Naive thymus-derived CD8-positive, alpha-beta T cell (primary cell): ENCODE results near the gene GRIN1. TPM values are rescaled to one million over a fixed set of nuclear protein-coding genes. Genes with fewer than 3 reads are reported as not detected.

Source experiments
- ATAC-seq, 2 donors: fragments of 150-1000 bp; cut with Tn5 transposase in 1 of 2; sonication (Bioruptor Pico), chemical (Tn5 transposase) in 1 of 2; 1 replicate in 1 of 2; 2 replicates in 1 of 2; pipeline ENCODE4 v1.10.0; 2021; ENCODE audit warnings: mild to moderate bottlenecking in 2 of 2, moderate library complexity in 2 of 2
- POLR2A ChIA-PET: fragments of 350-600 bp; sonication (Branson Sonifier 250); formaldehyde crosslinking; loops from one replicate; lab custom pipeline; 2021; ENCODE audit warnings: antibody characterized with exemption; lab: Charles Lee
- DNase-seq, 10 donors: peaks; one replicate each; pipeline versions ENCODE4 v3.0.0 to v3.0.0-alpha.2; 2020 to 2022
- H3K27ac Mint-ChIP-seq, 10 donors: one replicate each; pipeline ENCODE4 v1.8.0; 2020 to 2022; ENCODE audit warnings: mild to moderate bottlenecking in 10 of 10, mixed read lengths in 10 of 10, moderate library complexity in 4 of 10, inconsistent platforms in 1 of 10
- H3K27me3 Mint-ChIP-seq, 5 donors: one replicate each; pipeline ENCODE4 v1.8.0; 2021 to 2022; ENCODE audit warnings: mixed read lengths in 5 of 5
- H3K36me3 Mint-ChIP-seq, 3 donors: one replicate each; pipeline ENCODE4 v1.8.0; 2020 to 2022; ENCODE audit warnings: mixed read lengths in 3 of 3, mild to moderate bottlenecking in 2 of 3, inconsistent platforms in 1 of 3
- H3K4me1 Mint-ChIP-seq, 4 donors: one replicate each; pipeline ENCODE4 v1.8.0; 2021 to 2022; ENCODE audit warnings: mixed read lengths in 4 of 4
- H3K4me3 Mint-ChIP-seq, 10 donors: one replicate each; pipeline ENCODE4 v1.8.0; 2020 to 2022; ENCODE audit warnings: mild to moderate bottlenecking in 10 of 10, mixed read lengths in 10 of 10, moderate library complexity in 6 of 10, inconsistent platforms in 1 of 10
- H3K9me3 Mint-ChIP-seq, 9 donors: one replicate each; pipeline ENCODE4 v1.8.0; 2020 to 2022; ENCODE audit warnings: mixed read lengths in 9 of 9, mild to moderate bottlenecking in 3 of 9, inconsistent platforms in 1 of 9, moderate library complexity in 1 of 9
- polyA plus RNA-seq, 3 donors: library from polyadenylated mRNA; unstranded; fragments of 300-500 nt; fragmentation: Illumina TruSeq; gene quantifications; one replicate each; pipeline ENCODE4 v1.2.3, GENCODE V29; 2021
- total RNA-seq, 8 experiments: library from RNA in 2 of 8; stranded (reverse) in 2 of 8; gene quantifications; one replicate each; pipeline ENCODE4 v1.2.3 and lab custom pipeline; 2021 to 2026

The GRIN1 gene
- total and polyA plus RNA-seq, 5 experiments from 2014 or later: not detected

DNA sequence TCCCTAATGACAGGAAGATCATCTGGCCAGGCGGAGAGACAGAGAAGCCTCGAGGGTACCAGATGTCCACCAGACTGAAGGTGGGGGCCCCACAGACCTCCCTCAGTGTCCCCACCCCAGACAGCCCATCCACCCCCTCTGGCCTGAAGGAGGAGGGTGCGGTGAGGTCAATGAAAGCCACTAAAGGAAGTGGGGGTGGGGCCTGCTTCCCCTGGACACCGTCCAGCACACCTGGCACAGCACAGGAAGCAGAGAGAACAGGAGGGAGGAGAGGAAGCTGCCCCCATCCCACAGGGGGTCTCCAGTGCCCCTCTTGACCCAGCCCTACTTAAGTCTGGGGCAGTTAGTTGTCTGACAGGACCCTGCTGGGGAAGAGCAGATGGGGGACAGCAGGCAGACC lies 19.7 kb downstream of the GRIN1 start:
- peaks cover 9 to 28% (median 19%) of the 10 kb centered on the region in 4 donors for H3K4me1 Mint-ChIP-seq
- H3K27me3 Mint-ChIP-seq: peaks cover 13 to 72% (median 28%) of the 10 kb centered on the region in 5 donors
- POLR2A ChIA-PET: interaction anchor here (0.6 kb wide), 1 partner anchor 43 kb away, joined by 3 read pairs; no protein-coding TSS in a partner anchor

GRCh38 chr9:137159105-137160053 lies 20.4 kb downstream of the GRIN1 start:
- Mint-ChIP-seq H3K27me3 (peaks cover 13 to 77% (median 28%) of the 10 kb centered on the region in 5 donors), H3K27ac (peak overlapping the region in 1 of 10 donors; percentile 78), H3K4me1 (peaks cover 9 to 28% (median 19%) of the 10 kb centered on the region in 4 donors), H3K36me3 (peaks cover 0 to 6% (median 0%) of the 10 kb centered on the region in 3 donors), H3K9me3 (no peaks in the 10 kb centered on the region), H3K4me3 (peak overlapping the region in 5 of 10 donors; percentile 30 to 43 (median 39))
- ATAC-seq: no peak
- POLR2A ChIA-PET: no interaction called here
- DNase-seq: no peak

More for the DNA sequence above, 19.7 kb downstream of the GRIN1 start:
- Mint-ChIP-seq H3K36me3 (peaks cover 0 to 4% (median 0%) of the 10 kb centered on the region in 3 donors), H3K27ac (no peak overlapping the region), H3K4me3 (peak overlapping the region in 1 of 10 donors; percentile 39), H3K9me3 (no peaks in the 10 kb centered on the region)
- DNase-seq (no peak), ATAC-seq (no peak)

DNA sequence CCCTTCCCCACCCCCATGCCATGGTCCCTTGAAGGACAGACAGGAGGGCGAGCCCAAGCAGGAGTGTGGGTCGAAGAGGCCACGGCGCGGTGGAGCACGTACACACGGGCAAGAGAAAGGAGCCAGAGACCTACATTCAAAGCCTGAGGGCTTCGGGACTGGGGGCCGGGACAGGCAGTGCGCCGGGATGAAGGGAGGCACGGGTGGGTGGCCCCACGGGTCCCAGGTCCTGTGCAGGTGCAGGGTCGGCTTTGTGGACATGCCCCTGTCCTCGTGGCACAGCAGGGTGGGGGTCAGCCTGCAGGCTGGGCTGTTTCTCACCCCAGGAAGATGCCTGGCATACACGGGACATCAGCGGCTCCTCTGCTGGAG lies 21.1 kb downstream of the GRIN1 start:
- Mint-ChIP-seq H3K27me3 (peaks cover 13 to 77% (median 26%) of the 10 kb centered on the region in 5 donors), H3K27ac (no peak overlapping the region), H3K4me3 (no peak overlapping the region), H3K4me1 (peaks cover 9 to 28% (median 19%) of the 10 kb centered on the region in 4 donors), H3K9me3 (no peaks in the 10 kb centered on the region), H3K36me3 (peaks cover 0 to 6% (median 0%) of the 10 kb centered on the region in 3 donors)
- ATAC-seq (no peak), DNase-seq (no peak)
- POLR2A ChIA-PET: no interaction called here

DNA sequence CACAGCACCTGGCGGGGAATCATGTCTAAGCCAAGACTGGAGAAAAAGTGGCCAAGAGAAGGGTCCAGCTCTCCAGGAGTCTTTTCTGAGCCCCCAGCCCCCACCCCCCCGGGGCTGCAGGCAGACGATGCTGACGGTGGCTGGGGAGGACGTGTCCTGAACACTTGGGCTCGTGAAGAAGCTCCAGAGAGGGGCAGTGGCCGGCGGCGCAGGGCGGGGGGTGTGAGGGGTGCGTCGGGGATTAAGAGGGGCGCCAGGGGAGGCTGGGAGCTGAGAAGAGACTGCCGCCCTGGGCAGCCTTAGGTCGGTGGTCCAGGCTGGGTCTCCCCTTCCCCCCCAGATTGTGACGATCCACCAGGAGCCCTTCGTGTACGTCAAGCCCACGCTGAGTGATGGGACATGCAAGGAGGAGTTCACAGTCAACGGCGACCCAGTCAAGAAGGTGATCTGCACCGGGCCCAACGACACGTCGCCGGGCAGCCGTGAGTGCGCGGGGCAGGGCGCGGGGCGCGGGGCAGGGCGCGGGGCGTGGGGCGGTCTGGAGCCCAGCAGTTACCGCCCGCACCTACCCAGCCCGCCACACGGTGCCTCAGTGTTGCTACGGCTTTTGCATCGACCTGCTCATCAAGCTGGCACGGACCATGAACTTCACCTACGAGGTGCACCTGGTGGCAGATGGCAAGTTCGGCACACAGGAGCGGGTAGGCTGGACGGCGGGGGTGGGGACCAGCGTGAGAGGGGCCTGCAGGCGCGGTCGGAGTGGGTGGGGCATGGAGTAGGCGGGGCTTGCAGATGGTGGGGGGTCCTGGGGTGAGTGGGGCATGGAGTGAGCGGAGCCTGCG lies 22.0 kb downstream of the GRIN1 start:
- Mint-ChIP-seq H3K27ac (no peak overlapping the region), H3K4me1 (peaks cover 9 to 28% (median 19%) of the 10 kb centered on the region in 4 donors), H3K9me3 (peaks cover 0 to 2% (median 0%) of the 10 kb centered on the region in 9 donors), H3K36me3 (peaks cover 0 to 6% (median 0%) of the 10 kb centered on the region in 3 donors), H3K27me3 (peaks cover 13 to 76% (median 27%) of the 10 kb centered on the region in 5 donors), H3K4me3 (no peak overlapping the region)
- ATAC-seq (no peak), DNase-seq (no peak)
- POLR2A ChIA-PET: no interaction called here

- H3K27me3 Mint-ChIP-seq: peaks cover 17 to 79% (median 28%) of the 10 kb centered on the region in 5 donors
- POLR2A ChIA-PET: interaction anchor here (0.5 to 0.8 kb wide), 2 partner anchors 9 to 29 kb away, joined by 3 to 4 read pairs; no protein-coding TSS in a partner anchor
- no peak overlapping the region for H3K27ac Mint-ChIP-seq
These were observed 22.9 kb downstream of the GRIN1 start for GRCh38 chr9:137161558-137162486.

GRCh38 chr9:137162505-137163364 lies 23.8 kb downstream of the GRIN1 start:
- no peak for DNase-seq
- Mint-ChIP-seq H3K27ac (no peak overlapping the region), H3K4me1 (peaks cover 8 to 21% (median 17%) of the 10 kb centered on the region in 4 donors), H3K9me3 (peaks cover 0 to 4% (median 0%) of the 10 kb centered on the region in 9 donors), H3K36me3 (peaks cover 0 to 6% (median 0%) of the 10 kb centered on the region in 3 donors), H3K4me3 (peak overlapping the region in 1 of 10 donors; percentile 9), H3K27me3 (peaks cover 17 to 77% (median 25%) of the 10 kb centered on the region in 5 donors)
- POLR2A ChIA-PET: interaction anchor here (0.5 to 0.8 kb wide), 2 partner anchors 8 to 30 kb away, joined by 3 to 4 read pairs; no protein-coding TSS in a partner anchor
- ATAC-seq: peak in 1 of 2 donors; percentile 42

More at GRCh38 chr9:137161558-137162486, 22.9 kb downstream of the GRIN1 start:
- Mint-ChIP-seq H3K4me1 (peaks cover 10 to 27% (median 18%) of the 10 kb centered on the region in 4 donors), H3K36me3 (peaks cover 0 to 6% (median 0%) of the 10 kb centered on the region in 3 donors), H3K4me3 (peak overlapping the region in 2 of 10 donors; percentile 18 to 27), H3K9me3 (peaks cover 0 to 4% (median 0%) of the 10 kb centered on the region in 9 donors)
- DNase-seq (no peak), ATAC-seq (no peak)

DNA sequence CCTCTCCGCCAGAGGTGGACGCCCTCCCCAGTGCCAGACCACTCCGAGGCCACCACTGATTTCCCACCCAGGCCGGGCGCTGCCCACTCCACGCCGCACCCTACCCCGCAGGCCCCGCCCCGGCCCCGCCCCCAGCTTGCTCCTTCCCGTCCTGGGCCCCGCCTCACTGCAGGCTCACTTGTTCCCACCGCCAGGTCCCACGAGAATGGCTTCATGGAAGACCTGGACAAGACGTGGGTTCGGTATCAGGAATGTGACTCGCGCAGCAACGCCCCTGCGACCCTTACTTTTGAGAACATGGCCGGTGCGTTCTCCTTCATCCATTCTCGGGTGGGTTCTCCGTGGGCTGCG lies 24.4 kb downstream of the GRIN1 start:
- Mint-ChIP-seq H3K27me3 (peaks cover 14 to 71% (median 20%) of the 10 kb centered on the region in 5 donors), H3K9me3 (peaks cover 0 to 4% (median 0%) of the 10 kb centered on the region in 9 donors), H3K36me3 (peaks cover 0 to 6% (median 0%) of the 10 kb centered on the region in 3 donors), H3K4me1 (peaks cover 6 to 16% (median 14%) of the 10 kb centered on the region in 4 donors), H3K27ac (no peak overlapping the region), H3K4me3 (peak overlapping the region in 1 of 10 donors; percentile 16)
- ATAC-seq (no peak), DNase-seq (no peak)
- POLR2A ChIA-PET: no interaction called here

DNA sequence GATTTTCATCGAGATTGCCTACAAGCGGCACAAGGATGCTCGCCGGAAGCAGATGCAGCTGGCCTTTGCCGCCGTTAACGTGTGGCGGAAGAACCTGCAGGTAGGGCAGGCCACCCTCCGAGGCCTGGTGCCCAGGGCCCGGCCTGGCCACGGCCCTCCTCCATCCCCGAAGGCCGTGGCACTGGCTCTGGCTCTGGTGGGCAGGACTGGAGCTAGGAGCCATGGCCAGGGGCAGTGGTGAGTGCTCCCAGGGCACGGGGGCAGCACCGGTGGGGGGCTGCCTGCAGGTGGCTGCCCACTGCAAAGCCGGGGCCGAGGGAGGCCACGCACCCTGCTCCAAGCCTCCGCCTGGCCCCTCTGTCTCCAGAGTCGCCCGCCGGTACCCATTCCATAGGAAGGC lies 24.9 kb downstream of the GRIN1 start:
- ATAC-seq (no peak), DNase-seq (no peak)
- H3K27me3 Mint-ChIP-seq: peaks cover 13 to 68% (median 19%) of the 10 kb centered on the region in 5 donors
- peaks cover 0 to 6% (median 0%) of the 10 kb centered on the region in 3 donors for H3K36me3 Mint-ChIP-seq
- H3K4me1 Mint-ChIP-seq: peaks cover 6 to 14% (median 12%) of the 10 kb centered on the region in 4 donors
- peak overlapping the region in 1 of 10 donors; percentile 16 for H3K4me3 Mint-ChIP-seq
- no peak overlapping the region for H3K27ac Mint-ChIP-seq
- peaks cover 0 to 4% (median 0%) of the 10 kb centered on the region in 9 donors for H3K9me3 Mint-ChIP-seq
- POLR2A ChIA-PET: no interaction called here

GRCh38 chr9:137164370-137165249 lies 25.7 kb downstream of the GRIN1 start:
- Mint-ChIP-seq H3K36me3 (peaks cover 0 to 2% (median 0%) of the 10 kb centered on the region in 3 donors), H3K27ac (no peak overlapping the region)

More at GRCh38 chr9:137164370-137165249, 25.7 kb downstream of the GRIN1 start:
- ATAC-seq (no peak), DNase-seq (no peak)
- Mint-ChIP-seq H3K4me1 (peaks cover 3 to 9% (median 7%) of the 10 kb centered on the region in 4 donors), H3K27me3 (peaks cover 8 to 62% (median 13%) of the 10 kb centered on the region in 5 donors), H3K9me3 (peaks cover 0 to 4% (median 0%) of the 10 kb centered on the region in 9 donors), H3K4me3 (peak overlapping the region in 1 of 10 donors; percentile 22)
- POLR2A ChIA-PET: no interaction called here
